GM18873 (cell line): ENCODE measurements around the gene TMEM154.
A peak's percentile ranks its signal among the peaks of the same experiment; 100 is the strongest.
"Not testable (repeated sequence)": the region's sequence is repeated elsewhere in the genome, so short reads cannot be mapped to it uniquely, and the experiment has no call there.

Experiments used
- ATAC-seq: cut with Tn5 transposase; IDR thresholded peaks from one replicate; pipeline ENCODE4 v1.9.1; 2021; ENCODE audit warnings: mild to moderate bottlenecking, moderate library complexity, moderate number of reproducible peaks; ENCODE audit not compliant: unreplicated experiment, low FRiP score

Gene TMEM154

DNA sequence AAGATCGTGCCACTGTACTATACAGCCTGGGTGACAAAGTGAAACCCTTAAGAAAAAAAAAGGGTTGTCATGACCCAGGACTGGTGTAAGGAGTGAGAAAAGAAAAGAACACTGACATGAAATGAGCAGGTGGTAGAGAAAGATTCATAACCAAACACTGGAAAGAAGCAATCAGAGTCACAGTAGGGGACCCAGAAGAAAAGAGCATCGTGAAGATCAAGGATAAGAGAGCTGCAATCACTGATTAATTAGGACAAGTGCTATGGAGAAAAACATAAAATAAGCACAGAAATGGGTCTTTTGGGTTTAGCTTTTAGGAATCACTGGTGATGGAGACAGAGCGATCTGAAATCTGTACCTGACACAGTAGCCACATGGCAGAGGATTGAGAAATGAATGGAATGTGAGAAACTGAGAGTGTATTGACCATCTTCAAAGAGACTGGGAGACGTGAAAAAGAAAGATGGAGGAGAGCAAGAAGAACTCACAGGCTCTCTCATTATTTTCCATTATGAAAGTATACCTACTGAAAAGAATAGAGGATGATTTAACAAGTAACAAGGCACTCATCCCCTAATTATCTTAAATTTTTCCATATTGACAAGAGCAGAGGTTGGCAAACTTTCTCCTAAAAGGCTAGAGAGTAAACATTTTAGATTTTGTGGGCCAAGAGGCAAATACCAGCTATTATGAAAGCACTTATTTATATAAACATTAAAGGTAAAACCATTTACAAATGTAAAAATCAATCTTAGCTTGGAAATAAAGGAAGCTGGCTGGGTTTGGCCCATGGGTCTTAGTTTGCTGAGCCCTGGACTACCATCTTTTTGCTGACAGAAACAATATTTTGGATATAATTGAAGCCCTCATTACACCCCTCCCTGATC, 7.3 kb downstream of the TMEM154 start:
- no peak for ATAC-seq

DNA sequence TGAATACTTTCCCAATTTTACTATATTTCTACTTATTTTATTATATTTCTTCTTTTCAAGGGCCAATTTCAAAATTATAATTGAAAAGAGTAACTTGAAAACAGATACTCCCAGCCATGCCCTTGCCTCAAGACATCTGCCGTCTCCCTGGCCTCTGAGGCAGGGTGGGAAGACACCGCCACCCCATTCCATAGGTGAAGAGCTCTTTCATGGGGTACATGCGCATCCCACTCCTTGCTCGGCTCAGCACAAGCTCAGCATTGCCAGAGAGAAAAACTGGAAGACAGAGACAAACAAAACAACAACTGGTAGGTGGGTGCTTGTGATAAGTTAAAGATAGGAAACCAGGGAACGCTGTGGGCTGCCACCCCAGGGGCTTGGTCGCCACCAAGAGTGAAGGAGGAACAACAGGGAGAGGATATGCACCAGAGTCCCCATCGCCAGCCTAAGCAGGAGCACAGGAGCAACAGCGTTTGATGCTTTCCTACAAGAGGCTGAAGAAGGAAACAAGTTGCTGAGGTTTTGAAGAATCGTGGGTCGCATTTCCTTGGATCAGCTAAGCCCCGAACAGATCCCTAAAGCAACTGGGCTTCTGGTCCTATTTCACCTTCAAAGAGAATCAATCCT, 11.3 kb downstream of the TMEM154 start:
- no peak for ATAC-seq

DNA sequence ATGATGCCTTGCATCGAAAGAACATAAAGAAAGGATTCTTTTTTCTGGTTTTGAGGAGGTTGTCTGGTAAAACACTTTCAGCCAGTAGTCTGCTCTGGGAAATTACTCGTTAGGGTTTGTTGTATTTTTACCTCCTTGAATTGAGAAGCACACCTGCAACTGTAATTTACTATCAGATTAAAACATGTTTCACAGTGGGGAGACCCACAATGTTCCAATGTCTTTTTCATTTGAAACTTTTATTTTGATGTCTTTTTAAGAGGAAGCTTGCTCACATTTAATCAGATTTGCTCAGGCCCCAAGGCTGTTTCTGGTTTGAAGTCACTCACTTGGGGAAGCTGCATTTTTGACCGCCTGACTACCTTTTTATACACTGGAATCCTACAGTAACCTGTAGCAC, 12.0 kb downstream of the TMEM154 start:
- no peak for ATAC-seq

DNA sequence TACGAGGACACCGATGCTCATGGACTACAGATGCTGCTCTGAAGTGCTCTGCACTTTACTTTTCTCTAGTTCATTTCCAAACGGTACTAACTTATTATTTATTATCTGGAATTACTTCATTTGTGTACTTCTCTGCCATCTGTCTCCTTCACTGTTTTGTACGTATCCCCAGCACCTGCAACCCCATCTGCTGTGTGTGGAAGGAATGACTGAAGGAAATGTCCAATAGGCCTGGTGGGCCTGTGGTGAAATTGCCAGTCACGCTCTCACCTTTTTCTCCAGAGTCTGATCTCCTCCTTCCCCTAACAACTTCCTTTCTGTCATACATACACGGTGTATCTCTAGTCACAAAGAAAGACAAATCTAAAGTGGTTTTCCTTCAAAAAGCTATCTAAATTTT, 12.9 kb downstream of the TMEM154 start:
- ATAC-seq = no peak

DNA sequence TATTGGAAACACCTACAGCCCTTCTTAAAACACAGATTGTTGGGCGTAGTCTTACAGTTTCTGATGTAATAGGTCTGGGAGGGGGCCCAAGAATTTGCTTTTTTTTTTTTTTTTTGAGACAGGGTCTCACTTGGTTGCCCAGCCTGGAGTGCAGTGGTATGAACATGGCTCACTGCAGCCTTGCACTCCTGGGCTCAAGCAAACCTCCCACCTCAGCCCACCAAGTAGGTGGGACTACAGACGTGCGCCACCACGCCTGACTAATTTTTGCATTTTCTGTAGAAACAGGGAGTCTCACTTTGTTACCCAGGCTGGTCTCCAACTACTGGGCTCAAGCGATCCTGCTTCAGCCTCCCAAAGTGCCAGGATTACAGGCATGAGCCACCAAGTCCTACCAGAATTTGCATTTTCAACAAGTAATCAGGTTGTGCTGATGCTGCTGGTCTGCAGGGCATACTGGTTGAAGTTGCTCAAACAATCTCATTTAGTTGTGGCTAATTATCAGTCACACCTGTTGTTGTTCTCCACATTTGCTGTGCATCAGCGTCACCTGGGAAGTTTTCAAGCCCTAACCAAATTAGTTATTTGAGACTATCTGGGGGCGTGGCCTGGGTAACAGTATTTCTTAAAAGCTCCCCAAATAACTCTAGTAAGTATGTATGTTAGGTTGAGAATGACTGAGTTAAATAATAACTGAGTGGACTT, 14.0 kb downstream of the TMEM154 start:
- no peak for ATAC-seq

DNA sequence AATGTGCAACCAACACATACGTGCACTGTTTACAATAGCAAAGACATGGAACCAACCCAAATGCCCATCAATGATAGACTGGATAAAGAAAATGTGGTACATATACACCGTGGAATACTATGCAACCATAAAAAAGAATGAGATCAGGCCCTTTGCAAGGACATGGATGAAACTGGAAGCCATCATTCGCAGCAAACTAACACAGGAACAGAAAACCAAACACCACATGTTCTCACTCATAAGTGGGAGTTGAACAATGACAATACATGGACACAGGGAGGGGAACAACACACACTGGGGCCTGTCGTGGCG, 15.8 kb downstream of the TMEM154 start:
- not testable (repeated sequence) for ATAC-seq

DNA sequence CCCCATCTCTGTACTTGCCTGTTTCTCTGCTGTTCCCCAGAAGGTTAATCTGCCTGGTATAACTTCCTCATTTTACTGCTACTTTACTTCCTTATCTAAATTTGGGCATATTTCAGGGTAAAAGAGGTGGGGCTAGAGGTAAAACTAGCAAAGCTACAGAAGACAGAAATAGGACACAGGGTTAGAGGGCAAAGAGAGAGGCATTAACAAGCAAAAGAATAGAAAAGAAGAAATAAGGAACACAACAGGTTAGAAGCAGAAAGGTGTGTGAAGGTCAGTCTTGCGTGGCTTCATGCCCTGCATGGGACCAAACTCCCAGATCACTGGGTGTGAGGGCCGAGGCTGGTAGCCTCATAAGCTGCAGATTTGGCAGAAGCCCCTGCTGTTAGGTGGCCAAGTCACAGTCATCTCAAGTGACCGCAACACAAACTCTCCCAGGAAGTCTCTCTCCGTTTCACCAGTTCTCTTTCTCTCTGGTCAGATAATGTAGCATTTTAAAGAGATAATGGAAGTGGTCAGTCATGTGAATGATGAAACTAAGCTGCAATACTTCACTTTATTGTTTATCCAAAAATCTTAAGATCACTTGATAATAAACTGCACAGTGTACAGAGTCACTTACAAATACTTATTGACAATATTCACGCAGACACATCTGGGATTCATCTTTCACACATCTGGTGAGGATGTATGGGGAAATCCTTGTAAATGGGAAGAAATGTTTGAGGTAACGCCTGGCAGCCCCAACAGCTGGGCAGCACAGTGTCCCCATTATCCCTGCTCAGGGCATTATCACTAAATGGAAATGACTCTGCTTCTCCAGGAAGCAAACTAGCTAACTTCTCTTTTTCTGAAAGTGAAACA, 16.4 kb downstream of the TMEM154 start:
- peak; percentile 52 for ATAC-seq

DNA sequence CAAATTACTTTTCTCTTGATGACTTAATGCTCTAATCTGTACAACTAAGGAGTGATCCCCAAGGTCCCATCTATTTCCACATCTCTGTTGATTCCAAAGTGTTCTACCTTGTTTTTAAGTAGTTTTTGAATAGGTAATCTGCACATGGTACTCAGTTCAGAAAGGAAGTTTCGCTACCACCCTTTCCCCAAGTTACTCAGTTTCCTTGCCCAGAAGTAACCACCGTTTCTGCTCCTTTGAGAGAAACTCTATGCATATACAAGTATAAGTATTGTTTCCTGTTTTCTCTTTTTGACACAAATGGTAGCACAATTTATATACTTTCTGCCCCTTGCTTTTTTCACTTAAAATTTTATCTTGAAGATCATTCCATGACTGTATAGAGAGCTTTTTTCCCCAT, 18.1 kb downstream of the TMEM154 start:
- no peak for ATAC-seq

DNA sequence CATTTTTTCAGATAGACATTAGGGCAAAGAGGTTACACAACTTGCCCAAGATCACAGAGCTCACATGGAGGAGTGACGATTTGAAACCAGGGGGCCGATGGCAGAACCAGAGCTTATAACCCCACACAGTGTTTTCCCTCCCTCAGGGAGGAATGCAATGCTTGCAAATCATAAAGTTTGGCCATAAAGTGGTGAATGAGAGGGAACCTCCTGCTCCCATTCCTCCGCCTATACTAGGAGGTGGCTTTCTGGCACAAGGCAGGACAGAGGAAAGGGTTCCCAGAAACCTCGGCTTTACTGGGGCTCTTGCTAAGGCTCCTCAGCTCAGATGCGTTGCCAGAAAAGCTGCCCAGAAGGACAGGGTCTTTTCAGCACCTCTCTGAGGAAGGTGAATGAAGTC, 19.3 kb downstream of the TMEM154 start:
- no peak for ATAC-seq

DNA sequence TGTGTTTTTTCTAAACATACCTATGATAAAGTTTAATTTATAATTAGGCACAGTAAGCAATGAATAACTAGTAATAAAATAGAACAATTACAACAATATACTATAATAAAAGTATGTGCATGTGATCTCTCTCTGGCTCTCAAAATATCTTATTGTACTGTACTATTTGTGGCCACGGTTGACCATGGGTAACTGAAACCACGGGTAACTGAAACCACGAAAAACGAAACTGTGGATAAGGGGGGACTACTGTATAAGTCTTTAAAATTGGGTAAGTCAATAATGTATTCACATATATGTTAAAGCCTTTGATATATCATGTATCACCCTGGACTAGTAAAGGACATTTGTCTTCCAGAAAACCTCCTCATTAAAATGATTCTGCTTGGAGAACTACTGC, 20.0 kb downstream of the TMEM154 start:
- ATAC-seq = no peak

DNA sequence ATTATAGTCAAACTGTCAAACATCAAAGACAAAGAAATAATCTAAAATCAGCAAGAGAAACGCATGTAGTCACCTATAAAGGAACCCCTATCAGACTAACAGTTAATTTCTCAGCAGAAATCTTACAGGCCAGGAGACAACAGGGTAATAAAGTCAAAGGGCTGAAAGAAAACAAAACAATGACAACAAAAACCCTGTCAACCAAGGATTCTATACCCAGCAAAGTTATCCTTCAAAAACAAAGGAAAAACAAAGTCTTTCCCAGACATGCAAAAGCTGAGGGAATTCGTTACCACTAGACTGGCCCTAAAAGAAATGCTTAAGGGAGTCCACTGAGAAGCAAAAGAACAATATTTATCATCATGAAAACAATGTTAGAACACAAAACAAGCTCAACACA, 22.1 kb downstream of the TMEM154 start:
- no peak for ATAC-seq

DNA sequence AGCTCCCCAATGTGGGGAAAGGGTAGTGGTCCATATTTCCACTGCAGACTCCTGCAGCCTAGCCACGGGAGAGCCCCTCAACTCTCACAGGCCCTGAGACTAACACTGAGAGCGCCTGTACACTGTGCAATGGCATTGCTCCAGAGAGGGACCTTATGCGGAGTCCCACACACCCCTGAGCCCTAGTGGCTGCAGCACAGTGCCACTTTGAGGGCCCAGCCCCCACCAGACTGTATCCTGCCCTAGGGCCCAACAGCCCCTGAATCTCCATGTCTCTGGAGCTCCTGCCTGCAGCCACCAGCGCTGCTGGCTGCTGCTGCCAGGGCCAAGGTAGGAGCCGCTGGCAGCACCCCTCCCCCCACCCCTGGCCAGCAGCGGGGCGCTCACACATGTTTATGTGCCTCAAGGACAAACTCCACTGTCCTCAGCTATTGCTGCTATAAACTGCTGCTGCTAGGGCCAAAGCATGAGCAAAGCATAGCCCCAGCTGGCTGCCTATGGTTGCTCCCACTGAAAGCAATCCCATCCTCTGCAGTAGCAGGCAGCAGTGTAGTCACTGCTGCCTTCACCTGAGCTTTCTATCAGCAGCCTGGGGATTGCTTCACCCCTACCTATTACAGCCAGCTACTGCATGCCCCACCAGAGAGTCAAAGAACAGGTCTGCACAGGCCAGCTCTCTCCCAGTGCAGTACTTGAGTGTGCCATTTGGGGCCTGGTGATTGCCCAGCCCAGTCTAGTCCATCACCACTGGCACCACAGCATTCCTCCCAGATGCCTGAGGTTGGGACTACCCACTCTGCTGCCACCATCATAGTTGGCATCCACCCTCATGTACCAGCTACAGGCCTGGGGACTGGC, 24.3 kb downstream of the TMEM154 start:
- ATAC-seq = no peak

DNA sequence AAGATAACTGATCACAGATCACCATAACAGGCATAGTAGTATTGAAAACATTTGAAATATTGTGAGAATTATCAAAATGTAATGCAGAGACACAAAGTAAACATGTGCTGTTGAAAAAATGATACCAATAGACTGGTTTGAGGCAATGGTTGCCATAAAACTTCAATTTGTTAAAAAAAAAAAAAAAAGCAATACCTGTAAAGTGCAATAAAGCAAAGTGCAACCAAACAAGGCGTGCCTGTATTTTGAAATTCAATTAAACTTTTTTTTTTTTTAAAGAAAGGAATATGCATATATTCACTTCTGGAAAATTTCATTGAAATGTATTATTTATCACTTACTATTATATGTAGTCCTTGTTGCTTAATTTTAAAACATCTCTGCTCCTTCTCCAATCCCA, 27.7 kb downstream of the TMEM154 start:
- no peak for ATAC-seq

DNA sequence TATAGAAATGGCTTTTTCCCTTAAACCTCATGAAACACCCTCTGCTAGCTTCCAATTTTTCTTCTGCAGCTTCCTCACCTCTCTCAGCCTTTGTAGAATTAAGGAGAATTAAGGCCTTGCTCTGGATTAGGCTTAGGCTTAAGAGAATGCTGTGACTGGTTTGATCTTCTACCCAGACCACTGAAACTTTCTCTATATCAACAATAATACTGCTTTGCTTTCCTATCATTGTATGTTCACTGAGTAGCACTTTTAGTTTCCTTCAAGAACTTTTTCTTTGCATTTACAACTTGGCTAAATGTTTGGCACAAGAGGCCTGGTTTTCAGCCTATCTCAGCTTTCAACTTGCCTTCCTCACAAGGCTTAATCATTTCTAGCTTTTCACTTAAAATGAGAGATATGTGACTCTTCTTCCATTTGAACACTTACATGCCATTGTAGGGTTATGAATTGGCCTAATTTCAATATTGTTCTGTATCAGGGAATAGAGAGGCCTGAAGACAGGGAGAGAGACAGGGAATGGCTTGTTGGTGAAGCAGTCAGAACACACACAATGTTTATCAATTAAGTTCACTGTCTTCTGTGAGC, 28.2 kb downstream of the TMEM154 start:
- ATAC-seq = no peak

DNA sequence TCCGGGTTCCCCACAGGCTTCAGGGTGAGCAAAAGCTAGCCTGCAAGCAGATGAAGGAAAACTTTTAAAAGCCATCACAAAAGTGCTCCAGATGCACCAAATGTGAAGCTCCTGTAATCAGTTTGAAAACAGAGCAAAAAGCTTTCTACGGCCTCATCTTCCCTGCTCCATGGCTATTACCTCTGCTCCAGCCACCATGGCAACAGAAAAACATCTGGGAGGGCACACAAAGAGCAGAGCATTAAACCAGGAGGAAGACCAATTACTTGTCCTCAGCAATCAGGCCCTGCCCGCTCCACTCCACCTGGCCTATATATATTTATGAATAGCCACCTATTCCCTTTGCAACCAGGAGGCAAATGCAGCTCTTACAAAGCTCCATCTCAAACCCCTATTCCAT, 33.6 kb downstream of the TMEM154 start:
- ATAC-seq = no peak

DNA sequence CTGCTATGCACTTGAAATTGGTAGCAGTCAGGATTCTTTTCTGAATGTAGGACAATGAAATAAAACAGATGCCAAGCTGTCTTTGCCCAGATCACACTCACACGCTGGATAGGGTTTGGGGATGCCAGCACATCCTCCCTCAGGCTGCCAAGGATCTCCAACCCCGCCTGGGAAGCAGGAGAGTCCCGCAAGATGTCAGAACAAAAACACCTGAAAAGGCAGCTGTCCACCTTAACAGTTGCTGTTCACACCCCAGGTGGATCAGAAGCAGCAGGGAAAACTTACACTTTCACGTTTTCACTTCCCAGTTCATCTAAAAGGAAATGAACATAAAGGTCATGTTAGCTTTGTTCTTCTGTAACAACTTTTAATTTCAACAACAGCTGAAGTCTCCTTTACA, 35.7 kb downstream of the TMEM154 start:
- ATAC-seq = no peak

DNA sequence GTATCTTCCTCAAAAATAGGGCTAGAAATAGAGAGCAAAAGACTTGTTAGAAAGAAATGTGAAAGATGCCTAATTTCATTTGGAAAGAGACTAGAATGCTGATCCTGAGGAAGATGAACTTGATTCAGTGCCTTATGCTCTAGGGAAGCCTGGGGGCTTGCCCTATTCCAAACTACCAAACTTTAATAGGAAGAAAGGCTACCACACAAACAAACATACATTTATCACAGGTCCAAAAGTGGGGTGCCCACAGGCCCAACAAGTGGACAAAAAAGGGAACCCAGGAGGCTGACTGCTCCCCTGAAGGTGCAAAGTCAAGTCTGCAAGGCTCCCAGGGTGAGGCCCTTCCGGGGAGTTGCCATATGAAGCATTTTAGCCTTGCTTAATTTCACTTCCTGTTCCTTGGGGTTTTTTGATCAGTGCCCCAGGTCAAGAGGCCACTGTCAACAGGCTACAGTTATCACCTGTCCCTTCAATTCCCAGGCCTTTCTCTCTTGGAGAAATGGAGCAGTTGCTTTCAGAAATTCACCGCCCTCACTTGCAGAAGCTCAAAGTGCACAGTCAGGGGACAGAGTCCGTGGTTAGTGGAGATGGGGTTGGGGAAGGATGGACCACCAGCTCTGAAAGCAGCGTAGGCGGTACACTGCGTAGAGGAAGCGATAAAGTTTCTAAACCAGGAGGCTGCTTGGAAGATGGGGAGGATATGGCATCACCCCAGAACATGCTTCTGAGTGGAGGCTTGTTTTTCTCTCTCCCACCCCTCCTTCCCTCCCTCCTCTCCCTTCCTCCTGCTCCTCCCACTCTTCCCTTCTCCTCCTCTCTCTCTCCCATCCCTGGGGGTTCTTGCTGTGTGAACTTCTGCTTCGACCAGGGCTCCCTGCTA, 36.4 kb downstream of the TMEM154 start:
- peak; percentile 87 for ATAC-seq
